GM12801 (cell line): ENCODE measurements around the gene ZNF333.

ENCODE experiments used
- TF ChIP-seq, protein P1 (sequence below): IDR thresholded peaks from one replicate; pipeline ENCODE4 v1.5.1; 2011; ENCODE audit warnings: control low read depth; ENCODE audit not compliant: insufficient read length; ENCODE audit errors: extremely low read depth

Gene ZNF333

DNA sequence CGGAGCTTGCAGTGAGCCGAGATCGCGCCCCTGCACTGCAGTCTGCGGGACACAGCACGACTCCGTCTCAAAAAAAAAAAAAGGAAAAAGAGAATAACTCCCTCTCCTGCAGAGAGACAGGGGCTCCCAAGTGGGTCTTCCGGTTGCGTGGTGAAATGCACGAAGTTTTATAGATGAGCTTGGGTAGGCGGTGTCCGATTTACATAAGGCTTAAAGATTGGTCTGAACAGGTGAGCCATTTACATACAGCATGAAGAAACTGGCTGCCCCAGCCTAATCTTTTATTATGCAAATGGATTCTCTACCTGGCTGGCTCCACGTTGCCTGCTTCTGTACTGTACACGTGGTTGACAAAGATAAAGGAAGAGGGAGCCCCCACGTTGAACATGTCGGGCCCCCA, 69.0 kb downstream of the ZNF333 start:
- TF ChIP-seq, protein P1, sequence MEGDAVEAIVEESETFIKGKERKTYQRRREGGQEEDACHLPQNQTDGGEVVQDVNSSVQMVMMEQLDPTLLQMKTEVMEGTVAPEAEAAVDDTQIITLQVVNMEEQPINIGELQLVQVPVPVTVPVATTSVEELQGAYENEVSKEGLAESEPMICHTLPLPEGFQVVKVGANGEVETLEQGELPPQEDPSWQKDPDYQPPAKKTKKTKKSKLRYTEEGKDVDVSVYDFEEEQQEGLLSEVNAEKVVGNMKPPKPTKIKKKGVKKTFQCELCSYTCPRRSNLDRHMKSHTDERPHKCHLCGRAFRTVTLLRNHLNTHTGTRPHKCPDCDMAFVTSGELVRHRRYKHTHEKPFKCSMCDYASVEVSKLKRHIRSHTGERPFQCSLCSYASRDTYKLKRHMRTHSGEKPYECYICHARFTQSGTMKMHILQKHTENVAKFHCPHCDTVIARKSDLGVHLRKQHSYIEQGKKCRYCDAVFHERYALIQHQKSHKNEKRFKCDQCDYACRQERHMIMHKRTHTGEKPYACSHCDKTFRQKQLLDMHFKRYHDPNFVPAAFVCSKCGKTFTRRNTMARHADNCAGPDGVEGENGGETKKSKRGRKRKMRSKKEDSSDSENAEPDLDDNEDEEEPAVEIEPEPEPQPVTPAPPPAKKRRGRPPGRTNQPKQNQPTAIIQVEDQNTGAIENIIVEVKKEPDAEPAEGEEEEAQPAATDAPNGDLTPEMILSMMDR: no peak

DNA sequence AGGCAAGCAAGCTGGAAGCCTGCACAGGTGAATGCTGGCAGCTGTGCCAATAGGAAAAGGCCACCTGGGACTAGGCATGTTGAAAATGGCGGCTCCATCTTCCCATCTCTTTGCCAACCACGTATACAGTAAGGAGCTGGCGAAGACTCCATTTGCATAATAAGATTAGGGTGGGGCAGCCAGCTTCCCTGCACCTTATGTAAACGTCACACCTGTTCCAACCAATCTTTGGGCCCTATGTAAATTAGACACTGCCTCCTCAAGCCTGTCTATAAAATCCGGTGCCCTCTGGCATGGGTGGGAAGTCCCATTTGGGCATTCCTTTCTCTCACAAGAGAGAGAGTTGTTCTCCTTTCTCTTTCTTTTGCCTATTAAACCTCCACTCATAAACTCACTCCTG, 71.8 kb downstream of the ZNF333 start:
- TF ChIP-seq, protein P1: no peak

DNA sequence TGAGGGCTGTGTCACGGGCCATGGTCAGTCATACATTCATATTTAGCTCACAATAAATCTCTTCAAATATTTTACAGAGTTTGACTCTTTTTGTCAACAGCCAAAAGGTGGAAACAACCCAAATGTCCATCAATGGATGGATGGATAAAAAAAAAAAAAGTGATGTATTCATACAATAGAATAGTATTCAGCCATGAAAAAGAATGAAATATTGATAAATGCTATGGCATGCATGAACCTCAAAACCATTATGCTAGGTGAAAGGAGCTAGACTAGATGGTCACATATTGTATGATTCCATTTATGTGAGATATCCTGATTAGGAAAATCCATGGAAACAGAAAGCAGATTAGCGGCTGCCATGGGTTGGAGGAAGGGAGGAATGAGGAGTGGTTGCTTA, 72.3 kb downstream of the ZNF333 start:
- TF ChIP-seq, protein P1: no peak

DNA sequence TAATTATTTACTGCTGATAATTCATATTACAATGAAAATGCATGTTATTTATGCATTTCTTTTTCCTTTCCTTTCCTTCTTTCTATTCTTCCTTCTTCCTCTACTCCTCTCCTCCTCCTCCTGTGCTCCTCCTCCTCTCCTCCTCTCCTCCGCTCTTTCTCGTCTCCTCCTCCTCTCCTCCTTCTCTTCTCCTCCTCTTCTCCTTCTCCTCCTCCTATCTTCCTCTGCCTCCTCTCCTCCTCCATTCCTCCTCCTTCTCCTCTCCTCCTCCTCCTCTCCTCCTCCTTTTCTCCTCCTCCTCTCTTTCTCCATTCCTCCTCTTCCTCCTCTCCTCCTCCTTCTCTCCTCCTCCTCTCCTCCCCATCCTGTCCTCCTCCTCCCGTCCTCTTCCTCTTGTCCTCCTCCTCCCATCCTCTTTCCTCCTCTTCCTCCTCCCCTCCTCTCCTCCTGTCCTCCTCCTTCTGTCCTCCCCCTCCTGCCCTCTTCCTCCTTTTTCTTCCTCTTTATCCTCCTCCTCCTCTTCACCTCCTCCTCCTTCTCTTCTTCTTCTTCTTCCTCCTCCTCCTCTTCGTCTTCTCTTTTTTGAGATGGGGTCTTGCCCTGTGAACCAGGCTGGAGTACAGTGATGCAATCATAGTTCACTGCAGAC, 73.8 kb downstream of the ZNF333 start:
- TF ChIP-seq, protein P1: no peak

DNA sequence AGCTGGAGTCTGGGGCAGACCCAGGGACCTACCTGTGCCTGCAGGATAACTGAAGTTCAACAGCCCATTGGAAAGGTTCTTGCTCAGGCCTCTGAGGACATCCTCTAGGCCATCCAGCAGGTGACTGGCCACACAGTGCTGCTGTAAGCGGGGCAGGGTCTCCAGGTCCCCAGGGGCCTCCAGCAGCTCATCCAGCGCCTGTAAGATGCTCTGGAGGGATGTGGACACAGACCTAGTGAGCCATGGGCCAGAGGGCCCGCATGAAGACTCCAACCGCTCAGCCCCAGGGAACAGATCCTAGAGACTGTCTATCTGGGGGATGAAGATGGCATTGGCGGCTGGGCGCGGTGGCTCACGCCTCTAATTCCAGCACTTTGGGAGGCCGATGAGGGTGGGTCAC, 74.6 kb downstream of the ZNF333 start:
- TF ChIP-seq, protein P1: no peak

DNA sequence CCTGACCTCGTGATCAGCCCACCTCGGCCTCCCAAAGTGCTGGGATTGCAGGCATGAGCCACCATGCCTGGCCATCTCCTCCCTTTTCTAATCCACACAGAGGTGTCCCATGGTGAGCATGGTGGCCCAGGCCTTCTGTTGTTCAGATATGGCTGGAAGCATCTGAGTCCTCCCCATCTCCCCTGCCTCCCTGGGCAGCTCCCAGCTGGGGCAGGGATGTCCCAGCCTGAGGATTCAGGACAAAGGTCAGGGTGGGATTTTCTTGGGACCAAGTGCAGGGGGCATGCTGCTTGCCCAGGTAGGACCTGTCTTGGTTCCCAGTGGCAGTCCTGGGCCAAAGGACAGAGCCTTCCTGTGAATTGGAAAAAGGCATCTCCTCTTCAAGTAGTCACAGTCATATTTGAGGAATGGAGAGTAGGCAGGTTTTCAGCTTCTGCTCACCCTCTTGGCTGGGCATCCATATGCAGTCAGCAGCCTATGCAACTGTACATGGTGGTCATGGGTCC, 77.7 kb downstream of the ZNF333 start:
- TF ChIP-seq, protein P1: no peak

DNA sequence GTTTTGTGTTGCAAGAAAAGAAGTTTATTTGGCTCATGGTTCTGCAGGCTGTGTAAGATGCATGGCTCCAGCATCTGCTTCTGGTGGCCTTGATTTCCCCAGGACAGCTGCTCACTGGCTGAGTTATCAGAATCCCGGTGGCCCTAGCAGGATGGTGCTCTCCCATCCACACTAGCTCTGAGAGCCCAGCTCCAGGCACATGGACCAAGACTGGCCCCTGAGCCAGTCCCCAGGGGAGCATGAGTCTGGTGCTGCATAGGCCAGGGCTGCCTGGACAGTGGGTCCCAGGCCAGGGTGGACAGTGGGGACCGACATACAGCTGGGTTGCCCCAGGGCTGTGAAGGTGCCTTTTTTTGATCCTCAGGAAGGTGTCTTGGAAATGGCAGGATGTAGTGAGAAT, 78.2 kb downstream of the ZNF333 start:
- TF ChIP-seq, protein P1: no peak
